ENCODE data around the gene SPTLC2. TPM values are rescaled to one million over a fixed set of nuclear protein-coding genes. Genes with fewer than 3 reads are reported as not detected.

The SPTLC2 gene
- total RNA-seq, 2 experiments from 2014 or later, result 76.5 to 80.4 TPM

DNA sequence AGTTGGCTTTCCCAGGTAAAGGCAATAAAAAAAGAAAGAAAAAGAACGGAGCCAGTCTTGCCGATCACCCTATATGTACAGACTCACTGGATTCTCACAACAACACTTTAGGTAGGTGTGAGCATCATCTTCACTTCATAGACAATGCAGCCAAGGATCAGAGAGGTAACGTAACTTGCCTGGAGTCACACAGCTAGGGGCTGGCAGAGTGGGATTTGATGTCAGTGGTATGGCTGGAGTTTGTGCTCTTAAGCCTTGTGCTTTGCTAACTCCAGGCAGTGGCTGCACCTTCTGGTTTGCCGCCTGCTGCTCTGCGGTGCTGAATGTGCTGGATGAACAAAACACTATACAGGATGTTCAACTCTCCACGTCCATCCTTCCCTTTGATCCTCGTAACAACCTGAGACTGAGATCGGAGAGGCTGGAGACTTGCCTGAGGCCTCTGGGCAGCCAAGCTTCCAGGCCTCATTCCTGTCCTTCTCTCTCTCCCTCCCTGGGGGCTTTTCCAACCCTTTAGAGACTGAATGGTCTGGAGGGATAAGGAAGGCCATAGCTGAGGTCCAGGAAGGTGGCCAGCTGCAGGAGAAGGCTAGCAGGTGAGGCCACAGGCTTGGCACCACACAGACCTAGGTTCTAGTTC is 126.0 kb downstream of the SPTLC2 start:
- POLR2A ChIA-PET, result no interaction called here
- H3K4me1 Mint-ChIP-seq (ENCODE audit: low read depth), result no peaks in the 10 kb centered on the region
- DNase-seq (no peak), ATAC-seq (no peak)
- no peak overlapping the region for H3K4me3 Mint-ChIP-seq
- no peaks in the 10 kb centered on the region for H3K36me3 Mint-ChIP-seq (ENCODE audit: low read depth)
- no peaks in the 10 kb centered on the region for H3K9me3 Mint-ChIP-seq (ENCODE audit: insufficient read depth)
- H3K27me3 Mint-ChIP-seq (ENCODE audit: low read depth), result no peaks in the 10 kb centered on the region
- no peak overlapping the region for H3K27ac Mint-ChIP-seq
- CTCF ChIA-PET, result no interaction called here

DNA sequence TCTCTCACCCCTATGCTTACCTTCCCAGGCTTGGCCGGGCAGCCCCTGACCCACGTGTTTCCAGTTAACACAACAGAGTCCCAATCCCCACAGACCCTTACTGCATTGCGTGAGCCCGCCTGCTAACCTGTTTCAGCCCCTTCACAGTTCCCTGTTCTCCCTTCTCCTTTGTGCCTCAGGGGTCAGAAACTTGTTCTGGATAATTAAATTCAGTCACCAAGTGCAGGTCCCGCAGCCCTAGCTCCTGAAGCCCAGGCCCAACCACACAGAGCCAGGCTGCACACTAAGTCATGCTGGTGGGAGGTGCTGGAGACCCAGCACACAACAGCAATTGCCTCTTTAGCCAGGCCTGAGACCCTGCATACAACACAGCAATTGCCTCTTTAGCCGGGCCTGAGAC is 127.4 kb downstream of the SPTLC2 start:
- CTCF ChIA-PET, result no interaction called here
- POLR2A ChIA-PET, result no interaction called here
- H3K36me3 Mint-ChIP-seq (ENCODE audit: low read depth), result no peaks in the 10 kb centered on the region
- no peaks in the 10 kb centered on the region for H3K27me3 Mint-ChIP-seq (ENCODE audit: low read depth)
- no peaks in the 10 kb centered on the region for H3K4me1 Mint-ChIP-seq (ENCODE audit: low read depth)
- H3K4me3 Mint-ChIP-seq, result no peak overlapping the region
- DNase-seq (no peak), ATAC-seq (no peak)
- no peaks in the 10 kb centered on the region for H3K9me3 Mint-ChIP-seq (ENCODE audit: insufficient read depth)
- H3K27ac Mint-ChIP-seq, result no peak overlapping the region

DNA sequence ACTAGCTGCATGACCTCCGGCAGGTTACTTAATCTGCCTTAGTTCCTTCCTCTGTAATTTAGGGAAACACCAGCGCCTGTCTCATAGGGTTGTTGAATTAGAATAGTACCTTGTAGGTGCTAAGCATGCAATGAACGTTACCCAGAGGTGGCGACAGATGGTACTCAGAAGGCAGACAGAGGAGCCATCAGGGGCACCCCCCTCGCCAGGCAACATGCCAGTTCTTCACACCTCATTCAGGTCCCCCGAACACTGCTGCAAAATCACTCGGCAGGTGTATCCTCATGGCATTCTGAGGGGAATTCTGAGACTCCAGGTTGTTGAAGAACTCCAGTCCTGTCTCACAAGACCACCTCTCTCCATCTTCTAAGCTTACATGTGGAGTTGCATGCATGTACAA is 127.9 kb downstream of the SPTLC2 start:
- ChIA-PET CTCF (interaction anchor here (0.6 kb wide), 1 partner anchor 101 kb away, joined by 3 read pairs; no protein-coding TSS in a partner anchor), POLR2A (no interaction called here)
- H3K27ac Mint-ChIP-seq, result no peak overlapping the region
- no peaks in the 10 kb centered on the region for H3K36me3 Mint-ChIP-seq (ENCODE audit: low read depth)
- no peak overlapping the region for H3K4me3 Mint-ChIP-seq
- H3K27me3 Mint-ChIP-seq (ENCODE audit: low read depth), result no peaks in the 10 kb centered on the region
- H3K9me3 Mint-ChIP-seq (ENCODE audit: insufficient read depth), result no peaks in the 10 kb centered on the region
- DNase-seq, result no peak
- no peak for ATAC-seq
- H3K4me1 Mint-ChIP-seq (ENCODE audit: low read depth), result no peaks in the 10 kb centered on the region

DNA sequence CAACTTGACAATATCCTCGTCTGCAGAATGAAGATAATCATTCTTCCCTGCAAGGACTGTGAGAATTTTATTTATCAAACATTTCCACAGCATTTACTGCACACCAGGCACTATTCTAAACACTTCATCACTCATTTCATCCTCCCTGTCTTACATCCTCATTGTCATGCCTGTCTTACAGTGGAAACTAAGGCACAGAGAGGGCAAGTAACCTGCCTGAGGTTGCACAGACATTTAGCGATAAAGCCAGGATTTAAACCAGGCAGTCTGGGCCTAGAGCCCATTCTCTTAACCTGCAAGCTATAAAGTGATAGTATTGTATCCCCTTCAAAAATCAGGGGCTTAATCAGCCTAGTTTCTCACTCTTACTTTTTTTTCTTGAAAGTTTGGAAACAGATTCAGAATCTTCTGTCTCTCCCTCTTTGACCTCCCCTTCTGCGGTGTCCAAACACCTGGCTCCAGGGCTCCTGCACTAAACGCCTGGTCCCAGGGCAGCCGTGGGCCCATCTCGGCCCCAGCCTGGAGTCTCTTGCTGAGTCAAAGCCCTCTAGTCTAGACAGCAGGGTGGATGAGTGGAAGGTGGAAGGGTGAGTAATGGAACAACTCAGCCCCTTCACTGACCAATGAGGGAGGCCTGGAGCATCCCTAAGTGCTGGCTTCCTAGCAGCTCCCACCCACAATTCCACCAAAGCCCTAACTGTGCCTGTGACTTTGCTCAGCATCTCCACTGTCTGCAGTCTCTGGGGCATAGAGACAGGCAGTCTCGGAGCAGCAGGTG is 130.3 kb downstream of the SPTLC2 start:
- Mint-ChIP-seq H3K27me3 (ENCODE audit: low read depth) (no peaks in the 10 kb centered on the region), H3K9me3 (ENCODE audit: insufficient read depth) (no peaks in the 10 kb centered on the region), H3K4me1 (ENCODE audit: low read depth) (no peaks in the 10 kb centered on the region), H3K36me3 (ENCODE audit: low read depth) (no peaks in the 10 kb centered on the region), H3K4me3 (no peak overlapping the region), H3K27ac (no peak overlapping the region)
- no peak for DNase-seq
- ChIA-PET POLR2A (no interaction called here), CTCF (interaction anchor here (1.5 kb wide), 1 partner anchor 27 kb away, joined by 5 read pairs; no protein-coding TSS in a partner anchor)
- no peak for ATAC-seq

DNA sequence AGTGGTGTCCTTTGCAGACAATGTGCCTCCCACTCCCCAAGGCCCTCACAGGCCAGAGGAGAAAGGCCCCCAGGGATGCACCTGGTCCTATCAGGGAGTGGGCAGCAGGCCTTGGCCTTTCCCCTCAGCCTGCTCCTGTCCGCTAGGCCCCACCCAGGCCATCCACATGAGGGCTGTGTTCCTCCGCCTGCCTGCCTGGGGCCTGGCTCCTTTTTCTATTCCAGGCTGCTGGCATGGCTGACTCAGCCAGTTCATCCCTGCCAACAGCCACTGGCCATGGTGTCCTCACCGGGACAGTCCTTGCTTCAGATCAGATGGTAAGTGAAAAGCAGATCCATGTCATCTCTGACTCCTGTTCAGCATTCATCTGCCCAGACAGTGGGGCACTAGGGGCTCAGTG is 131.2 kb downstream of the SPTLC2 start:
- DNase-seq, result no peak
- H3K36me3 Mint-ChIP-seq (ENCODE audit: low read depth), result no peaks in the 10 kb centered on the region
- CTCF ChIA-PET, result no interaction called here
- no peak for ATAC-seq
- POLR2A ChIA-PET, result no interaction called here
- H3K4me1 Mint-ChIP-seq (ENCODE audit: low read depth), result no peaks in the 10 kb centered on the region
- no peak overlapping the region for H3K27ac Mint-ChIP-seq
- H3K27me3 Mint-ChIP-seq (ENCODE audit: low read depth), result no peaks in the 10 kb centered on the region
- H3K9me3 Mint-ChIP-seq (ENCODE audit: insufficient read depth), result no peaks in the 10 kb centered on the region
- H3K4me3 Mint-ChIP-seq, result no peak overlapping the region

DNA sequence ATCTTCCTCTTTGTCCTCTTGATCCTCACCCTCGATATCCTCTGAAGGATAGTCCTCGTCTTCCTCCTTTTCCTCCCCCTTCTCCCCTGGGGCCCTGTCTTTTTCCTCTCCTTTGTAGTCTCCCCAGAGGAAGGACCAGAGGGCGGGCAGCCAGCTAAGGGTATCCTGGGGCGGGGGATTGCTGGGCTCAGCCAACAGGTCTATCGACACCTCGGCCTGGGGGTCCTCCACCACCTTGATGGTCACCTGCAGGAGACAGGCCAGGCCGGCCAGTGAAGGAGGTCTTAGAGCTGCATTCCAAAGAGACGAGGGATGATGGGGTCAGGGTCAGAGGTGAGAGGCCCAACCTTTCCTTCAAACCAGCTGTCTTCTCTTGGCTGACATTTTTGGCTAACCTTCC is 134.0 kb downstream of the SPTLC2 start:
- POLR2A ChIA-PET, result no interaction called here
- no peak overlapping the region for H3K27ac Mint-ChIP-seq
- H3K4me3 Mint-ChIP-seq, result no peak overlapping the region
- ATAC-seq (no peak), DNase-seq (no peak)
- no peaks in the 10 kb centered on the region for H3K36me3 Mint-ChIP-seq (ENCODE audit: low read depth)
- no peaks in the 10 kb centered on the region for H3K27me3 Mint-ChIP-seq (ENCODE audit: low read depth)
- CTCF ChIA-PET, result interaction anchor here (0.8 kb wide), 1 partner anchor 23 kb away, joined by 3 read pairs; no protein-coding TSS in a partner anchor
- no peaks in the 10 kb centered on the region for H3K9me3 Mint-ChIP-seq (ENCODE audit: insufficient read depth)
- no peaks in the 10 kb centered on the region for H3K4me1 Mint-ChIP-seq (ENCODE audit: low read depth)

DNA sequence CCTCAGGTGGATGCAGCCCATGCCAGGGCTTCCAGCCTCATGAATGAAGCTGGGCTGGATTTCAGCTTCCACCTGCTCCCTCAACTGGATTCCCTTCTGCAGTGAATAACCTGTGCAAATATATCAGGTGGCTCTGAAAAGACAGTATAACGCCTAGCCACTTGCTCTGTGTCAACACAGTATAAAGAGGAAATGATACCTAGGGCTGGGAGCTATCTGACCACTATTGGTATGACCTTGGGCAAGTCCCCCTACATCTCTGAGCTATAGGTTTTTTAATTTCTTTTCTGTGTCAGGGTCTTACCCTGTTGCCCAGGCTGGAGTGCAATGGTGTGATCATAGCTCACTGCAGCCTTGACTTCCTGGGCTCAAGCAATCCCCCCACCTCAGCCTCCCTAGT is 137.6 kb downstream of the SPTLC2 start:
- H3K4me3 Mint-ChIP-seq, result no peak overlapping the region
- DNase-seq (no peak), ATAC-seq (no peak)
- ChIA-PET POLR2A (no interaction called here), CTCF (interaction anchor here (2.1 kb wide), 1 partner anchor 20 kb away, joined by 10 read pairs; no protein-coding TSS in a partner anchor)
- H3K9me3 Mint-ChIP-seq (ENCODE audit: insufficient read depth), result no peaks in the 10 kb centered on the region
- no peak overlapping the region for H3K27ac Mint-ChIP-seq
- H3K4me1 Mint-ChIP-seq (ENCODE audit: low read depth), result no peaks in the 10 kb centered on the region
- H3K27me3 Mint-ChIP-seq (ENCODE audit: low read depth), result no peaks in the 10 kb centered on the region
- H3K36me3 Mint-ChIP-seq (ENCODE audit: low read depth), result no peaks in the 10 kb centered on the region

DNA sequence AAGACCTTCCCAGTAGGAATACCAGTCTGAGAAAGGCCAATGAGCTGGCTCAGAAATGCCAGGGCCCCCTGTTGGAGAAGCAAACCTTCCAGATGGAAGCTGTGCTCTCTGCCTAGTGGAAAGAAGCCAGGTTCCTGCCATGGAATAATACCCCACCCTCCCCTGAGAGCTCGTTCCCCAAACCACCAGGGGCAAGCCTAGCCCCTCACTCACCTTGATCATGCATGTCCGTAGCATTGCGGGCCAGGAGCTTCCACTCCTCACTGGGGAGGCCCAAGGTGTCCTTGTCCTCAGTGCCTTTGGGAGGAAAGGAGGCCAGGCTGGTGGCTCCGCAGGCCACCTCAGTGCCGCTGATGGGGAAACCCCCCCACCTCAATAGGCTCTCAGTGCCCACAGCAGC is 138.4 kb downstream of the SPTLC2 start:
- H3K27me3 Mint-ChIP-seq (ENCODE audit: low read depth), result no peaks in the 10 kb centered on the region
- H3K4me3 Mint-ChIP-seq, result no peak overlapping the region
- no peak for ATAC-seq
- ChIA-PET POLR2A (no interaction called here), CTCF (interaction anchor here (2.1 kb wide), 1 partner anchor 19 kb away, joined by 10 read pairs; no protein-coding TSS in a partner anchor)
- DNase-seq, result no peak
- no peaks in the 10 kb centered on the region for H3K36me3 Mint-ChIP-seq (ENCODE audit: low read depth)
- no peak overlapping the region for H3K27ac Mint-ChIP-seq
- no peaks in the 10 kb centered on the region for H3K9me3 Mint-ChIP-seq (ENCODE audit: insufficient read depth)
- no peaks in the 10 kb centered on the region for H3K4me1 Mint-ChIP-seq (ENCODE audit: low read depth)

DNA sequence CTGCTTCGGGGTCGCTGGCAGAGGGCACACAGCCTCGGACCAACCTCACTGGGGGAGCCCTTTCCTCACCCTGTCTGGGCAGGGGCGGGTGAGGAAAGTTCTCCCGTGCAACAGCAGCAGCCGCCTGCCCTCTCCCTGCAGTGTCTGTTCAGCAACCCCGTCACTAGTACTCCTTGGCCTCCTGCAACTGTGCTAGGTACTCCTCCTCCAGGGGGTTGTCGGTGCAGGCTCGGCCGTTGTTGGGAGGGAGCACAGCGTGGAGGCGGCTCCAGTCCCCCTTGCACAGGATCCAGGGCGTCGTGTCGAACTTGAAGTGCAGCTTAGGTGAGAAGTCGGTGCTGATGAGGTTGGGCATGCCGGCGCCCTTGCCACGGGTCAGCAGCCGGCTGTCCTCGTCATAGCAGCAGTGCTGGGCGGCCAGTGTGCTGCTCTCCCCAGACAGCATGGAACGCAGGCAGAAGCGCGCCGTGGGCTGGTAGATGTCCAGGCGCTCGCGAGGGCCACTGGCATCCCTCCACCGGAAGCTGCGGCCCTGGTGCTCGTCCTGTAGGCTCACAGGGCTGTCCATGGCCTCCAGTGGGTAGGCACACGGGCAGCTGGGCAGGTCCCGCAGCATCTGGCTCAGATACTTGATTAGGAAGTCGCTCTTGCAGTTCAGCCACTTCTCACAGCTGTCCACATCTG is 140.9 kb downstream of the SPTLC2 start:
- Mint-ChIP-seq H3K4me3 (no peak overlapping the region), H3K36me3 (ENCODE audit: low read depth) (no peaks in the 10 kb centered on the region), H3K4me1 (ENCODE audit: low read depth) (no peaks in the 10 kb centered on the region), H3K9me3 (ENCODE audit: insufficient read depth) (no peaks in the 10 kb centered on the region), H3K27me3 (ENCODE audit: low read depth) (no peaks in the 10 kb centered on the region), H3K27ac (no peak overlapping the region)
- DNase-seq (no peak), ATAC-seq (no peak)
- POLR2A ChIA-PET, result no interaction called here
- CTCF ChIA-PET, result no interaction called here

DNA sequence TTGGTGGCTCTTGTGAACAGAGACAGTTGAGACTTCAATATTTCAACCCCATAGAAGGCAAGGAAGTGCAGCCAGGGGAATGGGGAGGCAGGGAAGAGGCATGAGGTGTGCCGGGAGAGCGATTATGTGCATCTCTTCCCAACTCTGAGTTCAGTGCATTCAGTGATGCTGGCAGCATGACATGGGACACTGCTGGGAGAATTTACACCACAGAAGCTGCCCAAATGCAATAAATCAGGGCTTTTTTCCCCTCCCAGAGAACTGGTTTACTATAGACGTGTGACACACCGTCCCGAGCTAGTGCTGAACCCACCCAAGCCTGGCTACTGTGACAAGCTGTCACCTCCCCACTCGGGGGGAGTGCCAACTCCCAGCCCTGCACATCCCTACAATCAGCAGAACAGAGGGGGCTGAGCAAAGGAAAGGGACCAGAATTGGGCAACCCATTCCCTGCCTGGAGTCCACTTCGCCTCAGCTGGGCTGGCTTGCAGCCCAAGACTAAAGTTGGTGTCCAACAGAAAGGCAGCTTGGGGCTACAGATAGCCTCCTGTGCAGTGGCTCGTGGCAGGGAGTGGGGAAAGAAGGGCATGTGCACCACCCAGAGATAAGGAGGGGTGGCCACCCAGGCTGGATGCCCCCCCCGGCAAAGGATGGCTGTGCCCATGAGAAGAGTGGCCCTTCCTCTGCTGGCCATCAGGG is 141.8 kb downstream of the SPTLC2 start:
- no peak for DNase-seq
- POLR2A ChIA-PET, result no interaction called here
- H3K27ac Mint-ChIP-seq, result no peak overlapping the region
- no peaks in the 10 kb centered on the region for H3K9me3 Mint-ChIP-seq (ENCODE audit: insufficient read depth)
- CTCF ChIA-PET, result no interaction called here
- H3K4me1 Mint-ChIP-seq (ENCODE audit: low read depth), result no peaks in the 10 kb centered on the region
- no peaks in the 10 kb centered on the region for H3K27me3 Mint-ChIP-seq (ENCODE audit: low read depth)
- no peak for ATAC-seq
- no peak overlapping the region for H3K4me3 Mint-ChIP-seq
- peaks cover 2% of the 10 kb centered on the region for H3K36me3 Mint-ChIP-seq (ENCODE audit: low read depth)

DNA sequence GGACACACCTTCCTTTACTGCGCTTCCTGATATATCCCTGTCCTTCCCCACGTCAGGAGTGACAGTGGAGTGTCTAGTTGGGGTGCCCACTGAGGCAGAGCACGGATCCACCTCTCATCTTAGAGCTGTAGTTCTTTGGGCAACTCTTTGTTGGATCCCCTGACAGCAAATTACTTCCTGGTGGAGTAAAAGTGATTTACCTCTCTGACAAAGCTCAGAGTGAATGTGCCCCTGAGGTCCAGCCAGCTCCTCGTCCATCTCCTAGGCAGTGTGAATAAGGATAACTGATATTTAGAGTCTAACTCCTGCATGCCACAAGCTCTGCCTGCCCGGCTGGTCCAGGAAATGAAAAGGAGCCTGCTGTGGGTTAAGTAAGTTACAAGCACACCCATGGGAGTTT is 142.5 kb downstream of the SPTLC2 start:
- DNase-seq (no peak), ATAC-seq (no peak)
- H3K27ac Mint-ChIP-seq, result no peak overlapping the region
- H3K27me3 Mint-ChIP-seq (ENCODE audit: low read depth), result no peaks in the 10 kb centered on the region
- no peak overlapping the region for H3K4me3 Mint-ChIP-seq
- POLR2A ChIA-PET, result no interaction called here
- CTCF ChIA-PET, result no interaction called here
- peaks cover 9% of the 10 kb centered on the region for H3K36me3 Mint-ChIP-seq (ENCODE audit: low read depth)
- no peaks in the 10 kb centered on the region for H3K4me1 Mint-ChIP-seq (ENCODE audit: low read depth)
- H3K9me3 Mint-ChIP-seq (ENCODE audit: insufficient read depth), result no peaks in the 10 kb centered on the region
